ENCODE results near the gene SDK2. TPM values are rescaled to one million over a fixed set of nuclear protein-coding genes. Genes with fewer than 3 reads are reported as not detected.

The SDK2 gene
- total and polyA plus RNA-seq, 9 of the 15 experiments (the other 6 are each of a cell fraction or from before 2014, with no cell fraction given), result 0.04 TPM; not detected in 8

GRCh38 chr17:73343739-73344454 is 300.3 kb downstream of the SDK2 start (continued):
- no peak for TF ChIP-seq CREB3L1 (IDR thresholded peaks at IDR 0.05; ENCODE audit: borderline replicate concordance, low read depth)
- TF ChIP-seq GMEB1 (CRISPR knock-in tag; IDR thresholded peaks at IDR 0.05), result no peak
- no peak for TF ChIP-seq RBFOX2 (IDR thresholded peaks at IDR 0.05; ENCODE audit: low read depth, low read length)
- TF ChIP-seq GABPB1 (CRISPR knock-in tag; IDR thresholded peaks at IDR 0.05), result no peak
- TF ChIP-seq IRF9 (tag; IDR thresholded peaks at IDR 0.05), result no peak
- no peak for TF ChIP-seq ATF6 (CRISPR knock-in tag; IDR thresholded peaks at IDR 0.05)
- TF ChIP-seq ZNF586 (CRISPR knock-in tag; conservative IDR thresholded peaks at IDR 0.05), result no peak
- TF ChIP-seq KDM4B (IDR thresholded peaks at IDR 0.05; ENCODE audit: borderline replicate concordance in 2 of 2, low read depth in 1 of 2), result no peak
- TF ChIP-seq NFYB (IDR thresholded peaks at IDR 0.05; ENCODE audit: extremely low read depth, insufficient read length), result no peak
- TF ChIP-seq HOMEZ (CRISPR knock-in tag; IDR thresholded peaks at IDR 0.05), result no peak
- TF ChIP-seq ZNF518B (CRISPR knock-in tag; IDR thresholded peaks at IDR 0.05), result no peak
- TF ChIP-seq TEAD2 (tag; IDR thresholded peaks at IDR 0.05), result no peak

All from K562 (cell line).